GM18909 (cell line): ENCODE measurements around the gene FAM53B.
A peak's percentile ranks its signal among the peaks of the same experiment; 100 is the strongest.

ENCODE experiments used
- ATAC-seq: cut with Tn5 transposase; IDR thresholded peaks from one replicate; pipeline ENCODE4 v1.9.1; 2021; ENCODE audit warnings: mild to moderate bottlenecking; ENCODE audit not compliant: unreplicated experiment, poor library complexity

The FAM53B gene

GRCh38 chr10:124652701-124653100 lies 91.5 kb downstream of the FAM53B start:
- no peak for ATAC-seq

DNA sequence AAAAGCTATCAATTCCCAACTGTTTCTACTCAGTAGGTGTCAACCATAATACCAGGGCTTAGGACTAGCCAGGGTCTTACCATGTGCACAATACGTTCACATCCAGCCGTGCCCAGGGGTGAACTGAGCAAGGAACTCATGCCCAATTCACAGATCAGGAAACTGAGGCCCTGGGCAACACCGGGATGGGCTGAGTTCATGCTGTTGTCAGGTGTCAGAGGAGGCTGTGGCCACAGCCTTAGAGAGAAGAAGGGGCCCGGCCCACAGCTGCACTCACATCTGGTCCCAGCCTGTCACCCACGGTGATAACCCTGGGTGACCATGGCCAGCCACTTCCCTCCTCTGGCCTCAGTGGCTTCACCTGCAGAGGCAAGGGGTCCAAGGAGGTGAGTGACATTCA lies 92.0 kb downstream of the FAM53B start:
- ATAC-seq, result no peak

GRCh38 chr10:124651402-124651891 lies 92.7 kb downstream of the FAM53B start:
- no peak for ATAC-seq

DNA sequence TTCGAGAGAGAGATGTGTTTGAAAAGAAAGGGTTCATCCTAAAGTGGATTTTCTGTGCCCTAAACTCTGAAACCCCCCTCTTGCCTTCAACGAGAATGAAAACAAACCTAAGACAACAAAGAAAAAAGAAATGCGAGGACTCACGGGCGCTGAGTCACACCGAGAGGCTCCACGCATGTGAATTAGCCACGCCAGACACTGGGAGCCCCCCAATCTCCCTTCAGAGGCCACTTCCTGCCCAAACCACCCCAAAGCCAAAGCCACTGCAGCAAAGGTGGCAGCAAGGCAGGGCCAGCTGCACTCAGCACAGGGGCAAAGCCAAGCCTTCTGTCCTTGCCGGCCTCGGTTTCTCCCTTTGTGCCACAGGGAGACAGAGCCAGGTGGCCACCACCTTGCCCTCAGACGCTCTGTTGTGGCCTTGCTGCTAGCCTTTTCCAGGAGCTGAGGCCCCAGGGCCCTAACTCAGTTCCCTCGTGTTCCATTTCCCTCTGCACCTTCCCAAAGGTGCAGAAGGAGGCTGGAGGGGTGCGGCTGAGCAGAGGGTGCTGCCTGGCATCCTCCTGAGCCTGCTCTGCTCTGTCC lies 93.3 kb downstream of the FAM53B start:
- no peak for ATAC-seq

DNA sequence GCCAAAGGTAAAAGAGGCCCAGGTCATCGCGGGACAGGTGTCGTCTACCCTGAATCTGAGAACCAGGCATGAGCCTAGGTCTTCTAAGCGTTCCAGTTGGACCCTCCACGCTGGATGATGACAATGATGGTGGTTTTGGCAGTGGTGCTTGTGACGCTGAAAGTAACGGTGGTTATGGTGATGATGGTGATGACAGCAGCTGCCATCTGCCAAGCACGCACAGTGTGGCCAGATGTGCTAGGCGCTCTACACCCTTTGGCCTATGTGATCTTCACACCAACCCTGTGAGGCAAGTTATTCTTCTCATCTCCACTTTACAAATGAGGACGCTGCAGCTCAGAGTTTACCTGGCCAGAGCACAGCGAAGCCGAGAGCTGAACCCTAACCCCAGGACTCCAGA lies 93.9 kb downstream of the FAM53B start:
- ATAC-seq, result no peak

DNA sequence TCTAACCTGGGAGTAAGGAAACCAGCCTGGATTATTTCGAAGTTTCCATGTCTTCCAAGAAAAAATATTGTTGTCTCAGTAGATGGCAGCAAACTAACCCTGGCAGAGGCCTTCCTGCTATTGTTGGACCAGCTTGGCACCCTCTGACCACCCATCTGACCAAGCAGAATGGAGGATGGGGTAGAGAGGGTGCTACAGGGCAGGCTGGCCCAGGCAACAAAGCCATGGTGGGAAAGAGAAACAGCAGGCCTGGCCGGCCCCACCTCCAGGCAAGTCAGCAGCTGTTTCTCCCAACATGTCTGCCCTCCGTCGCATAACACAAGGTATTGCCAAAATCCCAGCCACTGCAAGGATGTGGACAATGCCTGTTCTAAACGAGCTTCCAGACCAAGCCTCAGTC lies 95.0 kb downstream of the FAM53B start:
- no peak for ATAC-seq

- no peak for ATAC-seq
These were observed 95.4 kb downstream of the FAM53B start for GRCh38 chr10:124648738-124649137.

DNA sequence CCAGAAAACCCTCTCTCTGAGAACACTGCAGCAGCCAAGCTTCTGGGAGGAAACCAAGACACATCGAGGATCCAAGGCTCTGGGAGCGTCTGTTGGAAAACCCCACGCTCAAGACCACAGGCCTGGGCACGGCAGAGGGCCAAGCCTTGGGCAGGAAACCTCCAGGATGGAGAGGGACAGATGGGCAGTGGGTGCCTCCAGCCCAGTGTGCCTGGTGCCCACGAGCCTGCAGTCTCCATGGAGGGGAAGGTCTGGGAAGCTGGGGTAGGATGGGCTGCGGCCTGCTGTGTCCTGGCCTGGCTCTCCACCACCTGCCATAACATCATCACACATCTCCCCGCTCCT lies 96.1 kb downstream of the FAM53B start:
- no peak for ATAC-seq

DNA sequence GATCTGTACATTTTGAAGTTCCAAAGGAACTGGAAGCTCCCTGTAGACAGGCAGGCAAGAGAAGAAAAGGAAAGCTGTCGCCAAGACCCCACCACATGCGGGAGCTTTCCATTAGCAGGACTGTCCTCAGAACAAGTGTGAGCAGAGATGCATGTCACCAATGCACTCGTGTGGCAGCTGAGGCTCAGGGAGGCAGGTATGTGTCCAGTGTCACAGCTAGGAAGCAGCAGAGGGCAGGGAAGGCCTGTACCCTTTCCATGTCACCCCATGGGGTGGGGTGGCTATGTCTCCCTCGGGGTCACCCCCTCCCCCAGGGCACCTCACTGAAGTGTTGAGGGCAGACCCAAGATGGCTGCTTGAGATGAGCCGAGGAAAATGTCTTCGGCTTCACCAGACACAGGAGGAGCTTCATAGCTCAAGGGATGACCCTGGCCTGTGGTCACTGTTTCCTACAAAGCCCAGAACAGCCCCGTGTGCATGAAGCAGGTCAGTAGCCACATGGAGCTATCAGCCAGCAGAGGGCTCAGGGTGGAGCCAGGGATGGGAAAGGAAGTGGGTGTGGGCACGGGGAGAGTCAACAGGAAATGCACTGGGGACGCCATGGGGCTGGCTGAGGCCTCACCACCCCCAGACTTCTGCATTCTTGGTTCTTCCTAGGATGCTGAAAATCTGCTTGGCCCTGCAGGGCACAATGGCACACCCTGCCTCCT lies 96.6 kb downstream of the FAM53B start:
- peak; percentile 67 for ATAC-seq

- ATAC-seq, result no peak
These were observed 97.5 kb downstream of the FAM53B start for GRCh38 chr10:124646483-124647352.

- ATAC-seq, result no peak
These were observed 98.6 kb downstream of the FAM53B start for GRCh38 chr10:124645467-124646095.

- ATAC-seq, result no peak
These were observed 99.3 kb downstream of the FAM53B start for GRCh38 chr10:124644771-124645415.

DNA sequence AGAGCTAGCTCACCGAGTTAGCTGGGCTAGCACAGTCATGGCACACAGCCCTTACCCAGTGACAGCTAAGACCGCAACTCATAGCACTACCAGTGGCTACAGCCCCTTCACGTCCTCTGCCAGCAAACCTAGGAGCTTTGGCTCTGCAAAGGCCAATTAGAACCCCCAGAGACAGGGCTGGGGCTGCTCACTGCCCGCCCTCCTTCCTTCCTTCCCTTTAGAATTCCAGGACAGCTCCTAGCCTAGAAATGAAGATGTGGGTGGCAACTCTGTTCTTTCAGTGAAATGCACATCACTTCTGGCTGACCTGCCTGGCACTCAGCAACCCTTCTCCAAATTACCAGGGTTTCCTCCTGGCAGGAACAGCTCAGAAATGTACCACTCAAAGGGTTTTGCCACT lies 99.9 kb downstream of the FAM53B start:
- no peak for ATAC-seq

GRCh38 chr10:124643330-124644009 lies 100.7 kb downstream of the FAM53B start:
- ATAC-seq, result no peak

DNA sequence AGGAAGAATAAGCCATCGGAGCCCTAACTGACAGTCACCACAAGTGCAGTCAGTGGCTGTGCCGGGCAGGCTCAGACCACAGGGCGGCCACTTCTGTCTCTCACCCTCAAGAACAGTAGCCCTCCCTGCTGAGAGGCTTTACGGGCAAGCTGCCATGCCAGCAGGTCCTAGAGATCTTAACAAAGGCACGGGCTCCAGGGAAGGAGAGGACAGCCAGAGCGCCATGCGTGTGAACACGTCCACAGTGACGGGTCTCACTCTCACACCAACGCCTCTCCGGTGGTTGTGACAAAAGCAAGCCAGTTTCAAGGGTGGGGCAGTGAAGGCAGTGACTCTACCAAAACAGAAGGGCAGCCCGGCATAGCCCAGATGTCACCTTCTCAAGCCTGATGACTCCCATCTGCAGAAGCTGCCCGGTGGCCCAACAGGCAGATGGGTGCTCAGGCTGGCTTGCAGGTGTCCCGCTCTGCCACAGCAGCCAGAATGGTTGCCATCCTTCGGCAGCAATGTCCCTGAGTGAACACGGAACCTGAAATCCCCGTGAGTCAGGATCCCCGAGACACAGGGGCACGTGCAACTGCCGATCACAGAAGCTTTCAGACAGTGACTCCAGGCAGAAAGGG lies 102.0 kb downstream of the FAM53B start:
- ATAC-seq, result no peak

GRCh38 chr10:124641282-124642087 lies 102.7 kb downstream of the FAM53B start:
- ATAC-seq, result peak; percentile 55

GRCh38 chr10:124640538-124641231 lies 103.5 kb downstream of the FAM53B start:
- ATAC-seq, result peak; percentile 58

DNA sequence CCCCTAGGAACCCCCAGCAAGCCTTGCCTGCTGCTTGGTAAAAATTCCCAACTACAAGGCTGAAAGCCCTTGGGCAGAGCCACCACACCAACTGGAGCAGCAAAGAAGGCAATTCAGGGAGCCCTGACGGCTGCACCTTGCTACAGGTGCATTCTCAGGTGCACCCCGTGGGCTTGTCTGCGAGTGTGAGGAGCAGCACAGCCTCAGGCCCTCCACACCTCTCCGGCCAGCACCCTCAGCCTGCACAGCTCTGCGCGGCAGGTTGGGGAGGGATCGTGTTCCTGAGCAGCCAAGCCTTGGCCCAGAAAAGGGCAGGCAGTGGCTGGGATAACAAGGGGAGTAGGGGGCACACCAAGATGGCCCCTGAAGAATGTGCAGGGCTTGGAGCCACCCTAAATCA lies 104.1 kb downstream of the FAM53B start:
- no peak for ATAC-seq
